ENCODE measurements around the gene CPSF6.

DNA sequence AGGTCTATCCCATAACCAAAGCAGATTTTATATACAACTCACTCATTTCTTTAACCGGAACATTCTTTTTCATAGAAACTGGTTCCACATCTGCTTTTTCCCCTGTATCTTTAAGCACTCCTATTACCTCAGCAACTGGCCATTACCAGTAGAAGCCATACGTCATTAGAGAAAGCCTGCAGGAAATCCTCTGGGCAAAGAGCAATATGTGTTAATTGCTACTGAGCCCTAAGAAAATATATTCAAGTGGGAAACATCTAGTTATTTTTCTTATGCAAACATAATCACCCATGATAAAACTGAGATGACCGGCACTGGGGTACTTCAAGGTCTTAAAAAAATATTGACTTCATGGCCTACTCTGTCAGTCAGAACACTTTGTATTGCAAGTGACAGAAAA is 28.2 kb upstream of the CPSF6 start:
- no peak for TF ChIP-seq POLR2A (IDR thresholded peaks at IDR 0.05)
- TF ChIP-seq, protein P1, sequence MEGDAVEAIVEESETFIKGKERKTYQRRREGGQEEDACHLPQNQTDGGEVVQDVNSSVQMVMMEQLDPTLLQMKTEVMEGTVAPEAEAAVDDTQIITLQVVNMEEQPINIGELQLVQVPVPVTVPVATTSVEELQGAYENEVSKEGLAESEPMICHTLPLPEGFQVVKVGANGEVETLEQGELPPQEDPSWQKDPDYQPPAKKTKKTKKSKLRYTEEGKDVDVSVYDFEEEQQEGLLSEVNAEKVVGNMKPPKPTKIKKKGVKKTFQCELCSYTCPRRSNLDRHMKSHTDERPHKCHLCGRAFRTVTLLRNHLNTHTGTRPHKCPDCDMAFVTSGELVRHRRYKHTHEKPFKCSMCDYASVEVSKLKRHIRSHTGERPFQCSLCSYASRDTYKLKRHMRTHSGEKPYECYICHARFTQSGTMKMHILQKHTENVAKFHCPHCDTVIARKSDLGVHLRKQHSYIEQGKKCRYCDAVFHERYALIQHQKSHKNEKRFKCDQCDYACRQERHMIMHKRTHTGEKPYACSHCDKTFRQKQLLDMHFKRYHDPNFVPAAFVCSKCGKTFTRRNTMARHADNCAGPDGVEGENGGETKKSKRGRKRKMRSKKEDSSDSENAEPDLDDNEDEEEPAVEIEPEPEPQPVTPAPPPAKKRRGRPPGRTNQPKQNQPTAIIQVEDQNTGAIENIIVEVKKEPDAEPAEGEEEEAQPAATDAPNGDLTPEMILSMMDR (IDR thresholded peaks at IDR 0.05) = no peak

Measured in heart left ventricle (tissue), 13 donors.